NCI-H748 treated with DMSO at 0.1 percent for 48 hours (cell line): ENCODE data around the gene NDST3.
"Not testable (repeated sequence)": the region's sequence is repeated elsewhere in the genome, so short reads cannot be mapped to it uniquely, and the experiment has no call there.

ENCODE experiments used
- DNase-seq: peaks from one replicate; lab custom pipeline; 2025; lab: John Stamatoyannopoulos, UW

Gene NDST3

DNA sequence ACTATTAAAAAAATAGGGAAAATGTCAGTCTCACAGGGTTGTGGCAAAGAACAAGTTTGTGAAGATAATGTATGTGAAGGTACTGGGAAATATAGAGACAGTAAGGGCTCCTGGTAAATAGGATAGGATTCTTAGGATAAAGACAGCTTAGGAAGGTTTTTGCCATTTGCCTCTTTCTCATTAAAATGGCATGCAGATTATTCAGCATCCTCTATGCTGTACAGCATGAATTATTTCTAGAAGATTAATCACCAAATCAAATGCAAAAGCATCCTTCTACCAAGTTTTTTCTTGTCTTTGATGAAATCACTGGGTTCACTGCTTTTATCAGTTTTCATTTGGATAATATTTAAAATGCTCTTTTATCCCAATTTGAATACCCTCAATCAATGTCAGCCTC is 142.8 kb downstream of the NDST3 start:
- DNase-seq, result no peak

DNA sequence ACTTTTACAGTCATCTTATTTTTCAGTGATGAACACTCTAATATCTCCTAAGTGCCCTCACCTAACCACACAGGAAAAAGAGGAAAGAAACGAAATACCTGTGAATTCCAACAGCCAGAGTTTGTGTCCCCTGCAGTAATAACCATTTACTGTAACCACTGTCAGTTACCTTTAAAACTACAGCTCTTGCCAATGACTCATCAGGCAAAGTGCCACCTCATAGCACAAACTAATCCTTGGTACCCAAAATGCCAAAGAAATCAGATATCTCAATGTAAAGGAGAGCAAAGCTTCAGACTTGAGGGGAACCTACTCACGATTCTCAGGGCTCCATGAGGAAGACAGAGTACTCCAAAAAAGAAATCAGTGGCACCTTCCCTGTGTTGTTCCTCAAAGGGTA is 146.5 kb downstream of the NDST3 start:
- no peak for DNase-seq

DNA sequence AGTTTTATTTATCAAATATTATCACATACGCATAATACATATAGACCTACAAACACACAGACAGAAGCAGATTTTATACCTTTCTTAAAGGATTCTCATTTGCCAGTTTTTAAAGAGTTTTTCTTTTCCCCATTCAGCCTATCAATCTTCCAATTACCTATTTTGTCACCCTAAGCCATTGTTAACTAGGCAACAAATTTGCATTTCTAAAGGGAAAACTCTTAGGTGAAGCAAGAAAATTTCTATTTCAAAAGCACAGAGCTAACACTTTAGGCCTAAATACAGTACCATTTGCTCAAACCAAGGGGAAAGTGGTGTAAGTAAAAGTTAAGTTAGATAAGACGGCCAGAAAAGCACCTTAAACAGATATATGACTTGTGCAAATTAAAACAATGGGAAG is 156.6 kb downstream of the NDST3 start:
- DNase-seq, result no peak

DNA sequence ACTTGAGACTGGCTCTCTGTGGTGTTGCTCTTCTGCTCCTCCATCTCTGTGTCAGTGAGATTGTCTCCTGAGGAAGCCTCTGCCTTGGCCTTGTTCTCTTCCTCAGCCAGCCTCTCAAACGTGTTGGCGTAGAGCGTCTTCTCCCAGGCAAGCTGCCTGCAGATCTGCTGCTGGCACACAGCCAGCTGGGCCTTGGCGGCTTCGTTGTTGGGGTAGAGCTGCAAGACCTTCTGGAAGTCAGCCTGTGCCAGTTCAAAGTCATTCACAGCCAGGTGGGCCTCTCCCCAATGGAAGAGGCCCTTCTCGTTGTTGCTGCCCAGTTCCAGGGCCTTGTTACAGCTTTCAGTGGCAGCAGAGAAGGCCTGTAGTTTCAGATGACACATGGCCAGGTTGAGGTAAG is 159.1 kb downstream of the NDST3 start:
- DNase-seq, result no peak

DNA sequence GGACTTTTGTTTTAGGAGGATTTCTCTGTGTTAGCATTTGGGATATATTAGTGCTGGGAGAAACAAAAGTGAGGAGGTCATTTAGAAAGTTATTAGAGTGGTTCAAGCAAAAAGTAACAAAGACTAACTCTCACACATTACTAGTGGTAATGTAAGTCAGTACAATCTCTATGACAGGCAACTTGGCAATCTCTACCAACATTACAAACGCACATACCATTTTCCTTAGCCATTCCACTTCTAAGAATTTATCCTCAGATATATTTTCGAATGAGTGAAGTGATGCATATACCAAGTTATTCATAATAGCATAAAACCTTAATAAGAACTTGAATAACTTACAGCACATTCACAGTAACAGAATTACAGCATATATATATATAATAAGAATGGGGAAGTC is 172.3 kb downstream of the NDST3 start:
- DNase-seq, result no peak

DNA sequence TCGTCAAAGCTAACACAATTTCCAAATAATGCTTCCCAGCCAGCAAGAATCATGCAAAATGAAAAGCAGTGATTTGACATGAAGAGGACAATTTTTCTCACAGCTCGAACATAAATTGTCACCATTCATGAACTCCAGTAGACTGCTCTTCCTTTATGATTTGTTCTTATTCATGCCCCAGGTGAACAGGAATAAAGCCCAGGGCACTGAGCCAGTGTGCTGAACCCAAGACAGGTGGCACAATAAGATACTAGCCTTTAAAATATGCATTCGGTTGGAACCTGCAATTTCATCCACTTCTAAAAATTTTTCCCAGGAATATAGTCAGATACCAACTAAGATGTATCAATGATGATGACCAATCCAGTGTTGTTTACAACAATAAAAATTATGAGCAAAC is 178.8 kb downstream of the NDST3 start:
- no peak for DNase-seq

DNA sequence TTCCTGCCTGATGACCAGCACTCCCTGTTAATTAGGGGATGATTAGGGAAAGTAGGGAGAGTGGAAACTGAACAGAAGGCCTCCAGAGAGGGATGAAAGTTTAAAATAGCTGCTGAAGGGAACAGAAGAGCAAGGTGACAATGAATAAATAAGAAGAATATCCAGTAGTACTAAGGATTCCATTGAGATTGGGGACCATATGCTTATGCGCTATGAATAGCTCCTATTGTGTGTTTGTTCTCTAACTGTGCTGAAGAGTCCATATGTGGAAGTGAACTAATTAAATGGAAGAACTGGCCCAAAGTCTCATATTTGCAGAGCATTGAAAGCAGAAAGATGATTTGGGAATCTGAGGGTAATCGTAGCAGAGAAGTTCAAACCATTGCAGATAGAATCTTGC is 181.5 kb downstream of the NDST3 start:
- DNase-seq, result no peak

DNA sequence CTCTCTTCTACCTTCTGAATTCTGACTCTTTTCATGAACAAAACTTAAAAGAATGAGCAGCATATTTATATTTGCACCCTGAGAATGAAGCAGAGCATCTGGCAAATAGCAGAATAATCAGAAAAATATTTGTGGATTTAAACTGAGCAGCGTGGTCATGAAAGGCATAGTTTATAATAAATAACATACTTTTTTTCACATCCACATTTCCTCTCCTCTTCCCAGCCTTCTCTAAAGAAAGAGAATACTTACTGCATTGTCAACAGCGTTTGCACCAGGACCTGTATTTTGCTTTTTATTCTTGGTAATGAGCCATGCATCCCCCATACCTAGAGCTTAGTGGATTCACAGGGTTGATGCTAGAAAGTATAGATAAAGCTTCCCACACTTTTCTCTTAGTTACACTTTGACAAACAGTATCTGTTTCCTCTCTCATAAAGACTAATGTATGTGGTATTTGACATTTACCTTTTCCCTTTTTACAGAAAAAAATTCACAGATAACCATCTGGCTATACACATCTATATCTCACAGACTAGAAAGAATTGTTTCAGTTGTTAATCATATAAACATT is 187.0 kb downstream of the NDST3 start:
- no peak for DNase-seq

DNA sequence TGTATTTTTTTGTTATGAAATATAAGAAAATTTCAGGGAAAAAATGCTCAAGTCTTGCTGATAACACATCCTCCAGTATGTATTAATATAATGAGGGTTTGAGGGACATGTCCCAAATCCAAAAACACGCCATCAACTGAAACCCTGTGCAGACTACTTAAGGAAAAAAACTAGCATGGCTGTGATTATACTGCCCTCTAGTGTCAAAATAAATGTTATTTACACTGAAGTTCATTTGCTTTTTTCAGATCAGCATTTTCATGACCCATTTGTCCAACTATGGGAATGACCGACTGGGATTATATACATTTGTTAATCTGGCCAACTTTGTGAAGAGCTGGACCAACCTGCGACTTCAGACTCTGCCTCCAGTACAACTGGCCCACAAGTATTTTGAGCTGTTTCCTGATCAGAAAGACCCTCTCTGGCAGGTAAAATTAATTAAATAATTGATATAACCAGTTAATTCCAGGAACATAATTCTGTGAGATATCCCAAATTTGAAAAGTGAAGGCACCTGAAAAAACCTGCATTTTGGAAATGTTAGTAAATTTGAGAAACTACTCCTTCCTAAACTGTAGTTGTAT is 190.1 kb downstream of the NDST3 start:
- DNase-seq, result peak; percentile 58

DNA sequence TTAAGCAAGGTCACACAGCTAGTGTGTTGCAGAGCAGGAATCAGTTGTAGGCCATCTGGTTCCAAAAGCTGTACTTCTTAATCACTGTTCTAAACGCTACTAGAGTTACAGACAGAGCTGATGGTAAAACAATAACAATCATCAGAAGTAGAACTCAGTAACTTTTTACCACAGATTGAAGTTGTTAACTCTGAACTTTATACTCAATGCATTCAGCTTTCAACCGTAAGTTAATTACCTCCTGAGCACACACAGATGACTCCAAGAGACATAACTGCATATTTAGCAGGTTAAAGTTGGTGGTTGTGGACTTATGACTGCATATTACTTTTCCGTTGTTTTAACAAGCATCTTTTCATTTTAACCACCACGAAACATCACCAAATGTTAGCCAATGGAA is 191.2 kb downstream of the NDST3 start:
- no peak for DNase-seq

DNA sequence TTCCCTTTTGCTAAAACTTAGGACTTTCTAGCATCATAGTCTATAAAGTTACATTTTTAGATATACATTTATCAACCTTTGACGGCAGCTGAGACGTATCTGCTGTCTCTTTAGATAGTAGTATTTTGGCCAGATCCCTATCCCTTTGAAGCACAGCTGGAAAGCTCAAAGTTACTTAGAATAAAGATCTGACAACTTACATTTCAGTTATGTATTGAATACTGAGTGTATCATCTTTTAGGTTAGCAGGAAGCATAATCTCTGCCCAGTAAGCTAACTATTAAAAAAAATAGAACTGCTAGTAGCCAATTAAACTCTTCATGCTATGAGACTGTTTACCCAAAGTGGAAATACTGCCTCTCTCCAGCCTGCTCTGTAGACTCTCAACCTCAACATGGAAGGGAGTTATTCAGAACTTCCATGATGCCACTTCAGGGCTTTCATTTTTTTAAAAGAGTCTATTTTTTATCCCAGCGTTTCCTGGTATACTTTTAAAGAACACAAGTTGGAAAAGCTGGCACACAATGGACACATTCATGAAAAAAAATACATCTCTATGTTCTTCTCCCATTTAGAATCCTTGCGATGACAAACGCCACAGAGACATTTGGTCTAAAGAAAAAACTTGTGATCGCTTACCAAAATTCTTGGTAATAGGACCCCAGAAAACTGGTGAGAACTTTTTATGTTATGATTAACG is 192.2 kb downstream of the NDST3 start:
- DNase-seq, result no peak

DNA sequence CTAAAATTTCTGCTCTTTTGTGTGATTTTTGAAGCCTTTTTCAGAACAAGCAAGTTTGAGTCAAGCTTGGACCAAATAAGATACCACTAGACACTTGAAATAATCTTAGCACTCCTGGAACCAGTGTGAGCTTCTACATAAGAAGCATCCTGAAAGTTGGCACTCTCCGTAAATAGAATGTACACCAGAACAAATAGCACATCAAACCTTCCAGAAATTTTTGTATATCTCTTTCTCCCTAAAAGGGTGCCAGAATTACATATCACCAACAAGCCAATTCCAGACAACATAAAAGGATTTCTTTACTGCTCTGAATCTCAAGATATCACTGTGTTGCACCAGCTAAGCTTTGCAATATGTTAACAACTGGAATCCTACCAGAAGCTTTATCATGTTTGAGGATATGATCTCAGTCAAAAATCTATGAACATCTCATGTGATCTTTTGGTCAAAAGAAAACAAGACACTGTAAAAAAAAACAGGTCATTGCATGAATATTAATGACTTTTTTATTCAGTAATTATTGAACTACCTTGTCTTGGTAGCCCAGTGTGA is 201.4 kb downstream of the NDST3 start:
- DNase-seq, result no peak

DNA sequence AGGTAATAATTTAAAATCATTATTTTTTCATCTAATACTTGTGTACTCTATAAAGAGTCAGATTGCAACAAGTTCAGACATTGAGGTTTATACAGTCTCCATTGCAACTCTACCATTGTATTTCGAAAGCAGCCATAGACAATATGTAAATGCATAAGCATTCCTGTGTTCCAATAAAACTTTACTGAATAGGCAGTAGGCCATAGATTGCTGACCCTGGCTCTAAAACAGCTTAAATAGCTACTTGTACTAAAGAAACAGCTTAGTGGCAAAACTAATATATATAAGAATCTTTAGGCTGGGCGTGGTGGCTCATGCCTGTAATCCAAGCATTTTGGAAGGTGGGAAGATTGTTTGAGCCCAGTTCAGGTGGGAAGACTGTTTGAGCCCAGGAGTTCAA is 203.2 kb downstream of the NDST3 start:
- no peak for DNase-seq

DNA sequence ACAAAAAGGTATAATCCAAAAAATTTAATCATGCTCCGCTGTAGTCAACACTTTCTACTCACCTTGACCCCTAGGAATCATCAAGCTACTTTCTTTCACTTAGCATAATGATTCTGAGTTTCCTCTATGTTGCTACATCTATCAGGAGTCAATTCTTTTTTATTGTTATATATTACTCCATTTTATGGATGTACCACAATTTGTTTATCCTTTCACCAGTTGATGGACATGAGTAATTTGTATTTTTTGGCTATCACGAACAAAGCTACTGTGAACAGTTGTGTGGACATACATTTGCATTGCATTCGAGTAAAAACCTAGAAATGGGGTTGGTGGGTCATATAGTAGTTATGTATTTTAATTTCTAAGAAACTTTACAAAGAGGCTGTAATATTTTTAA is 215.6 kb downstream of the NDST3 start:
- DNase-seq, result no peak

DNA sequence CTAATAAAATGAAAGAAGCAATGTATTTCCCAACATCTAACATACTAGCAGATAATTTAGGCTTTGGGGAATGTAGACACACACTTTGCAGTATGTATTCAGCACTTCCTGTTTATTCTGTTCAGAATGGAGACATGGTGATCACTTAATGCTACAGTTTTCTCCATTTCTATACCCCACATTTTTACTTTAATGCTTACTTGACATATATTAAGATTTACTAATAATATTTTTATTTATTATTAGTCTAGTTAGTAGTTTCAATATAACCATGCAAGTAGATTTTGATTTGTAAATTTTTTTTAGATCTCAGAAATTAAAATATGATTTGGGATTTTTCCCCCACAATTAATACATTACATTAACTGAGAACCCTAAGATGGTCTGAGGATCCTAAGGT is 220.1 kb downstream of the NDST3 start:
- DNase-seq, result no peak

DNA sequence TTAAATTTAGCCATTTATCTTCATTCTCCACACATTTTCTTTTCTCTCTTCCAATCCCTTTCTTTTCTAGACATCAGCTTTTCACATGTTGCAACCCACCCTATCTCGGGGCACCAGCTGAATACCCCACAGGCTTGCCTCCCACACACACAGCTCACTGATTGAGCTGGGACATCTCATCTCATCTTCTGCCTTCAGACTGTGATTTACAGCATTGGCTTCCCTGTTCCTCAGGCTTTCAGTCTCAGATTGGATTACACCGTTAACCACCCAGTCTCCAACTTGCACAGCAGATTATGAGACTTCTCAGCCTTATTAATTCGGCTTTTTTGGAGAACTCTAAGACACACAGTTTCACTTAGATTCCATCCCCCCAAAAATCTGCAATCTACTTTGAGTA is 224.8 kb downstream of the NDST3 start:
- DNase-seq, result no peak

DNA sequence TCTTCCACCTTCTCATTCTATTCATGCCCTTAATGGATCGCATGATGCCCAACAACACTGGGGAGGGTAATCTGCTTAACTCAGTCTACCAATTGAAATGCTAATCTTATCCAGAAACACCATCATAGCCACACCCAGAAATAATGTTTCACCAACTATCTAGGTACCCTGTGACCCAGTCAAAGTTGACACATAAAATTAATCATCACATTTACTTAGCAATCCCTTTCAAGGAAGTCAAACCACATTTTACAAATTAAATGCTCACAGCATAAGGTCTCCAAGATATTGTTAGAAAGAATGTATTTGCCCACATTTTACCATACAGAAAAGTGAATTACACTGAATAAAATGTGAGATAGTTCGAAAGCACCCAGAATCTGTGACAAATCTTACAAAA is 226.0 kb downstream of the NDST3 start:
- DNase-seq, result no peak

DNA sequence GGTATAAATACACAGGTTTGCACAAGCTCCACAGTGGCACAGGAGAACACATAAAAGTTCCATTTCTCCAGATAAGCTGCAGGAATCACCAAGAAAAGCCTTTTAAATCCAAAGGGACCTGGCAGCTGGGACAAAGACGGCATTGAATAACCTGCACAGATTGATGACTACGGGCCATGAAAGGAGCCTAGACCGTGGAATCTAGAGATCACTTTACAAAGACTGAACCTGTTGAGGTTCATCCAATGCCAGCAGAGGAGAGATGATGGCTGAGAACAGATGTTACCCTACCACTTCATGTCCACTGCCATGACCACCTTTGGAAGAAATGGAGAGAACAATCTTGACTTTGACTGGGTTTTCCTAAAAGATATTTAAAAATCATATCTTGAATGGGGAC is 229.8 kb downstream of the NDST3 start:
- DNase-seq, result no peak

DNA sequence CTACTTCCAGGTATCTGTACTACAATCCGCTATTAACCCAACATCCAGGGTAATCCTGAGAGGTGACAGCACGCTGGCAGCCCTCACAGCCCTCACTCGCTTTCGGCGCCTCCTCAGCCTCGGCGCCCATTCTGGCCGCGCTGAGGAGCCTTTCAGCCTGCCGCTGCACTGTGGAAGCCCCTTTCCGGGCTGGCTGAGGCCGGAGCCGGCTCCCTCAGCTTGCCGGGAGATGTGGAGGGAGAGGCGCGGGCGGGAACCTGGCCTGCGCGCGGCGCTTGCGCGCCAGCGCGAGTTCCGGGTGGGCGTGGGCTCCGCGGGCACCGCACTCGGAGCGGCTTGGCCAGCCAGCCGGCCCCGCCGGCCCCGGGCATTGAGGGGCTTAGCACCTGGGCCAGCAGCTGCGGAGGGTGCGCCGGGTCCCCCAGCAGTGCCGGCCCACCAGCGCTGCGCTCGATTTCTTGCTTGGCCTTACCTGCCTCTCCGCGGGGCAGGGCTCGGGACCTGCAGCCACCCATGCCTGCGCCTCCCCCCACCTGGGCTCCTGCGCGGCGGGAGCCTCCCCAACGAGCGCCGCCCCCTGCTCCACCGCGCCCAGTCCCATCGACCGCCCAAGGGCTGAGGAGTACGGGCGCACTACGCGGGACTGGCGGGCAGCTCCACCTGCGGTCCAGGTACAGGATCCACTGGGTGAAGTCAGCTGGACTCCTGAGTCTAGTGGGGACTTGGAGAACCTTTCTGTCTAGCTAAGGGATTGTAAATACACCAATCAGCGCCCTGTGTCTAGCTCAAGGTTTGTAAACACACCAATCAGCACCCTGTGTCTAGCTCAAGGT is 231.2 kb downstream of the NDST3 start:
- DNase-seq, result no peak

DNA sequence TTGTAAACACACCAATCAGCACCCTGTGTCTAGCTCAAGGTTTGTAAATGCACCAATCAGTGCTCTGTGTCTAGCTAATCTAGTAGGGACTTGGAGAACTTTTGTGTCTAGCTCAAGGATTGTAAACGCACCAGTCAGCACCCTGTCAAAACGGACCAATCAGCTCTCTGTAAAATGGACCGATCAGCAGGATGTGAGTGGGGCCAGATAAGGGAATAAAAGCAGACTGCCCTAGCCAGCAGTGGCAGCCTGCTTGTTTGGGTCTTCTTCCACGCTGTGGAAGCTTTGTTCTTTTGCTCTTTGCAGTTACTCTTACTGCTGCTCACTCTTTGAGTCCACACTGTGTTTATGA is 231.8 kb downstream of the NDST3 start:
- not testable (repeated sequence) for DNase-seq

DNA sequence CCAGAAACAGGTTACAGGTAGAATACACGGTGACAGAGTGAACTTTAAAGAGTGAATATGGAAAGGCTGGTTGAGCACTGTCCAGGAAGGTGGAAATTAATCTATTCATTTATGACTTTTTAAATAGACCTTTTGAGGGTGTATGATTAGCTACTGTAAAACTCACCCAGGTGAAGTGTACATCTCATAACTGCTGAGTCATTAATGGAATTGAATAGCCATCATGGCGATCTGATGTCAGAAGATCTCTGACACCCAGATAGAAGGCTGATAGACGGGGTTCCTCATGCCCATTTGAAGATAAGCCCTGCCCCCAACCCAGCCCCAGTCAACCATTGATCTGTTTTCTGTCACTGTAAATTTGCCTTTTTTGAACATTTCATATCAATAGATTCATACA is 234.5 kb downstream of the NDST3 start:
- no peak for DNase-seq

DNA sequence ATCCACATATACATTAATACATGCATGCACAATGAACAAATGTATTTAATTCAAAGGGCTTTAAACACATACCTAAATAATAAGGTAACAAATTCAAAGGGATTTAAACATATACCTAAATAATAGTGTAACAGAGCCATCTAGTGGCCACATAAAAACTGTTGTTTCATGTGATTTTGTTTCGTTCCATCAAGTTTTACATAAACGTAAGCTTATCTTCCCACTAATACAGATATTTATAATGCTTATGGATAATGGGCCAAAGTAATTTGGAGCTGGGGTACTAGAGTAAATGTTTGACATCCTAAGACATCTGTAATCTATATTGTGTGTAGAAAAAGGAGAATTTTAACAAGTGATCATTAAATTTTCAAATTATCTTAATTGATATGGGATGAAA is 236.2 kb downstream of the NDST3 start:
- DNase-seq, result peak; percentile 23

DNA sequence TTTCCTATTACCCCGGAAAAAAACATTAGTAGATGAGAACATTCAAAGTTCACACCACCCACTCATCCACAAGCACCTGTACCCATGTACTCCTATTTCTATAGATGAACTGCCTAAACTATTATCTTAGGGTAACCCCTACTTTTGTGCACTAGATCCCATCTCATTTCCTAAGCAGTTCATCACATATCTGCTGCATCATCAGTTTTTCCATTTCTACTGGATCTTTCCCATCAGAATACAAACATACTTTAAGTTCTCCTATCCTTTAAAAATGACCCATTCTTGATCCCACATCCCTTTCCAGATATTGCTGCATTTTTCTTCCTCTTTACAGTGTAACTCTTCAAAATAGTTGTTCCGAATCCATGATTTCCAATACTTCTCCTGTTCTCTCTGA is 237.5 kb downstream of the NDST3 start:
- no peak for DNase-seq
